Activated B cell treated with CpG ODN at 0.5 μM for 24 hours (primary cell): ENCODE measurements around the gene JMJD1C. TPM values are rescaled to one million over a fixed set of nuclear protein-coding genes. Genes with fewer than 3 reads are reported as not detected.

ENCODE experiments used
- ATAC-seq: fragments of 200-7000 bp; cut with Tn5 transposase; one replicate; pipeline ENCODE4 v1.10.0; 2021; ENCODE audit warnings: low read depth, mild to moderate bottlenecking, moderate library complexity
- CTCF ChIA-PET: fragments of 350-600 bp; sonication (Branson Sonifier 250); formaldehyde crosslinking; loops from one replicate; lab custom pipeline; 2021; ENCODE audit warnings: antibody characterized with exemption; lab: Charles Lee
- POLR2A ChIA-PET: fragments of 350-600 bp; sonication (Branson Sonifier 250); formaldehyde crosslinking; loops from one replicate; lab custom pipeline; 2021; ENCODE audit warnings: antibody characterized with exemption; lab: Charles Lee
- DNase-seq: peaks from one replicate; pipeline ENCODE4 v3.0.0; 2022
- H3K27ac Mint-ChIP-seq: one replicate; pipeline ENCODE4 v1.8.0; 2020; ENCODE audit warnings: mixed read lengths
- H3K27me3 Mint-ChIP-seq: one replicate; pipeline ENCODE4 v1.8.0; 2021; ENCODE audit warnings: mixed read lengths
- H3K36me3 Mint-ChIP-seq: one replicate; pipeline ENCODE4 v1.8.0; 2021; ENCODE audit warnings: low read depth, mixed read lengths
- H3K4me1 Mint-ChIP-seq: one replicate; pipeline ENCODE4 v1.8.0; 2021; ENCODE audit warnings: mixed read lengths
- H3K4me3 Mint-ChIP-seq: one replicate; pipeline ENCODE4 v1.8.0; 2020; ENCODE audit warnings: mild to moderate bottlenecking, mixed read lengths
- H3K9me3 Mint-ChIP-seq: one replicate; pipeline ENCODE4 v1.8.0; 2020; ENCODE audit warnings: mixed read lengths
- CTCF ChIP-seq: fragments of 200-600 bp; IDR thresholded peaks from one replicate; pipeline ENCODE4 v1.8.0; 2022; ENCODE audit warnings: antibody characterized with exemption, mild to moderate bottlenecking
- intact Hi-C: fragments of 100-400 bp; cut with micrococcal nuclease; formaldehyde crosslinking; loops from one replicate; pipeline ENCODE4 v1.15.1; 2024
- total RNA-seq: library from RNA; stranded (reverse); gene quantifications from 2 replicates; pipeline ENCODE4 v1.2.3, GENCODE V29; 2022

JMJD1C gene
- total RNA-seq, 1 donor from 2014 or later, result 176 TPM

GRCh38 chr10:63468947-63469346, 3.2 kb upstream of the JMJD1C start:
- H3K9me3 Mint-ChIP-seq, result no peaks in the 10 kb centered on the region
- no peak for TF ChIP-seq CTCF
- no peak for DNase-seq
- peaks cover 8% of the 10 kb centered on the region for H3K36me3 Mint-ChIP-seq
- H3K4me1 Mint-ChIP-seq, result peaks cover 19% of the 10 kb centered on the region
- no peaks in the 10 kb centered on the region for H3K27me3 Mint-ChIP-seq
- H3K27ac Mint-ChIP-seq, result no peak overlapping the region
- no peak for ATAC-seq
- intact Hi-C loops, result loop anchor here (5.0 kb wide), 2 partner anchors 112 to 138 kb away; no protein-coding TSS in a partner anchor
- no peak overlapping the region for H3K4me3 Mint-ChIP-seq
- CTCF ChIA-PET, result no interaction called here
- POLR2A ChIA-PET, result no interaction called here

DNA sequence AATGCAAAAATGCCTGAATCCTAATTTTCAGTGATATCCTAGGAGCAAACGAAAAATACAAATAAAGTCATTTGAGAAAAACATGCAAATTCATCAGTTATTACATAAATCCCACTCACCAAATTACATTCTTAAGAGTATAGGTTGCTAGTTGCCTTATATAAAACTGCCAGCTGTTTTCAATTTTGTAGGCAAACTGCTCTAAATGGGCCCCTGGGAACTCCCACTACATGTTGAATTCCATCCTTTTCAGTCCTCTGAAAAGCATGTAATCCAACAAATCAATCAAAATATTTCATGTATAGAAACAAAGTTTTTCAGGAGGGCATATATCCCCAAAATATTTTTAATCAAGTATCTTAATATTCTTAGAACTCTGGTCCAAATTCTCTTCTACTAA, 2.1 kb upstream of the JMJD1C start:
- ATAC-seq (no peak), DNase-seq (no peak)
- no peak for TF ChIP-seq CTCF
- Mint-ChIP-seq H3K4me3 (no peak overlapping the region), H3K36me3 (peaks cover 8% of the 10 kb centered on the region), H3K27me3 (no peaks in the 10 kb centered on the region), H3K4me1 (peaks cover 20% of the 10 kb centered on the region), H3K9me3 (no peaks in the 10 kb centered on the region), H3K27ac (no peak overlapping the region)
- POLR2A ChIA-PET, result no interaction called here
- intact Hi-C loops, result loop anchor here (2.0 to 5.0 kb wide), 3 partner anchors 13 to 139 kb away; no protein-coding TSS in a partner anchor
- CTCF ChIA-PET, result no interaction called here

DNA sequence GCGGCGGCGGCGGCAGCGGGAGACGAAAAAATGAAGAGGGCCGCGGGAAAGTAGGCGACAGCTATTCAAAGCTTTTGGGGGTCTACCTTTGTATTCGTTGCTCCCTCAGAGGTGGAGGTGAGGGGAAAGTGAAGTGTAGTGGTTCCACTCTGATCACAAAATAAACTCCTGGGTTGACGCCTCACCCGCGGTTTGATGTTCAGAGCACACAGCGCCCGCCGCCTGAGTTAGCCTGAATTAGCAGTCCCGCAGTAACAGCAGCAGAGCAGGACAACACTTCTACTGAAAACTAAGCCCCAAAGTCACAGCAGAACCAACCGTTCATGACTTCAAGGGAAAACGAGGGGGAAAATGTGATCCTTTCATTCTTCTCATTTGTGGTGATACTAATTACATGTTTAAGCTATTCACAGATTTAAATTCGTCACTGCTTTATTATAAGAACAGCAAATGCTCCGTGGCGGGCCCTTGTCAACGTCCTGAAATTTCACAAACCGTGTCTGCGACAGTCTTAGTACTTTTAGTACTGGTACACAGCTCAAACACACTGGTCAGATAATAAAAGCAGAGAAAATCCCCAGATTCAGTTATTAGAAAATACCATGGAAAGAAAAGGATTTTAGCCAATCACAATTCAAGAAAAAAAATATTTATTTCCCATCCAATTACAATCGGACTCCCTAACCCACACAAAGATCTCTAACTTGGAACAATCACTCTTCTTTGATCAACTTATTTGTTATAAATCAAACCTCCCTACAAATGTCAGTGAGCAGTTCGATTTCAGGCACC, 563 bp upstream of the JMJD1C start:
- TF ChIP-seq CTCF, result no peak
- Mint-ChIP-seq H3K27me3 (no peaks in the 10 kb centered on the region), H3K36me3 (peaks cover 8% of the 10 kb centered on the region), H3K9me3 (no peaks in the 10 kb centered on the region), H3K4me1 (peaks cover 20% of the 10 kb centered on the region), H3K27ac (peak overlapping the region; percentile 92), H3K4me3 (peak overlapping the region; percentile 97)
- peak; percentile 26 for ATAC-seq
- no peak for DNase-seq
- intact Hi-C loops, result loop anchor here (1.0 to 5.0 kb wide), 5 partner anchors 9 to 141 kb away; partner anchors contain the start of gene REEP3
- CTCF ChIA-PET, result interaction anchor here (0.9 to 2.5 kb wide), 4 partner anchors 13 to 300 kb away, joined by 3 to 8 read pairs (median 4); no protein-coding TSS in a partner anchor
- POLR2A ChIA-PET, result interaction anchor here (0.6 to 3.3 kb wide), 6 partner anchors 14 to 245 kb away, joined by 3 to 15 read pairs (median 4); no protein-coding TSS in a partner anchor

- H3K4me3 Mint-ChIP-seq, result peak overlapping the region; percentile 97
- POLR2A ChIA-PET, result interaction anchor here (1.1 to 3.3 kb wide), 6 partner anchors 43 to 198 kb away, joined by 3 to 15 read pairs (median 4); no protein-coding TSS in a partner anchor
- no peak for TF ChIP-seq CTCF
- peak overlapping the region; percentile 92 for H3K27ac Mint-ChIP-seq
- intact Hi-C loops, result loop anchor here (1.0 to 5.0 kb wide), 9 partner anchors 107 to 298 kb away; no protein-coding TSS in a partner anchor
- ATAC-seq (peak; percentile 52), DNase-seq (no peak)
- H3K9me3 Mint-ChIP-seq, result no peaks in the 10 kb centered on the region
- CTCF ChIA-PET, result interaction anchor here (0.7 to 2.5 kb wide), 9 partner anchors 75 to 298 kb away, joined by 3 to 8 read pairs (median 3); no protein-coding TSS in a partner anchor
- H3K36me3 Mint-ChIP-seq, result peaks cover 8% of the 10 kb centered on the region
- no peaks in the 10 kb centered on the region for H3K27me3 Mint-ChIP-seq
- peaks cover 16% of the 10 kb centered on the region for H3K4me1 Mint-ChIP-seq
Observed at GRCh38 chr10:63464402-63465292, 1.1 kb downstream of the JMJD1C start.
